Measurements from ENCODE around the gene NOCT. TPM values are rescaled to one million over a fixed set of nuclear protein-coding genes. Genes with fewer than 3 reads are reported as not detected.
"Not testable (repeated sequence)": the region's sequence is repeated elsewhere in the genome, so short reads cannot be mapped to it uniquely, and the experiment has no call there.

NOCT gene
- total RNA-seq, 4 donors from 2014 or later = 4.8 to 18.5 (median 9.2) TPM

DNA sequence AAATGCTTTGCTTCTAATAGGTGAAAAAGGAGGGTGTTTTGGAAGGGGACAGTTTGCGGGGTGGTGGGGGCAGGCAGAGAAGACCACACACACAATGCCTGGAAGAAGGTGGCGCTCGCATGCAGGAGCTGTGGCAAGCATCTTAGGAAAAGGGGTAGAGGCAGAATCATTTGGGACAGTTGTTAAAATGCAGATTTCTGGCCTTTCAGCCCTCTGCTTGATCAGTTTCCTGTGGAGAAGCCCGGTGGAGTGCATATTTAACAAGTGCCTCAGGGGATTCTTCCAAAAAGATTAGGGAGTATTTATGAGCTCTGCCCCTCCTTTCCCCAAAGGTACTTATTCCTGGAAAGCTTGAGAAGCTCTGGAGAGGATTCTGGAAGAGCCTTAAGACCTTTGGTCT, 4.8 kb downstream of the NOCT start:
- Histone ChIP-seq H3K27me3 (no peaks in the 10 kb centered on the region), H3K27ac (peak overlapping the region in 1 of 4 donors; percentile 20), H3K36me3 (no peaks in the 10 kb centered on the region), H3K9me3 (no peaks in the 10 kb centered on the region), H3K4me3 (no peak overlapping the region), H3K4me1 (peaks cover 24 to 27% of the 10 kb centered on the region in 2 donors)
- in situ Hi-C loops (cut with MboI; ENCODE audit: low sequenced_read_pairs in 4 of 4) = loop anchor here in 1 of 4 donors (10.0 kb wide), 2 partner anchors 144 to 634 kb away; no protein-coding TSS in a partner anchor
- no peak for ATAC-seq
- DNase-seq = no peak
- TF ChIP-seq POLR2A (IDR thresholded peaks at IDR 0.05) = no peak
- TF ChIP-seq, protein P1, sequence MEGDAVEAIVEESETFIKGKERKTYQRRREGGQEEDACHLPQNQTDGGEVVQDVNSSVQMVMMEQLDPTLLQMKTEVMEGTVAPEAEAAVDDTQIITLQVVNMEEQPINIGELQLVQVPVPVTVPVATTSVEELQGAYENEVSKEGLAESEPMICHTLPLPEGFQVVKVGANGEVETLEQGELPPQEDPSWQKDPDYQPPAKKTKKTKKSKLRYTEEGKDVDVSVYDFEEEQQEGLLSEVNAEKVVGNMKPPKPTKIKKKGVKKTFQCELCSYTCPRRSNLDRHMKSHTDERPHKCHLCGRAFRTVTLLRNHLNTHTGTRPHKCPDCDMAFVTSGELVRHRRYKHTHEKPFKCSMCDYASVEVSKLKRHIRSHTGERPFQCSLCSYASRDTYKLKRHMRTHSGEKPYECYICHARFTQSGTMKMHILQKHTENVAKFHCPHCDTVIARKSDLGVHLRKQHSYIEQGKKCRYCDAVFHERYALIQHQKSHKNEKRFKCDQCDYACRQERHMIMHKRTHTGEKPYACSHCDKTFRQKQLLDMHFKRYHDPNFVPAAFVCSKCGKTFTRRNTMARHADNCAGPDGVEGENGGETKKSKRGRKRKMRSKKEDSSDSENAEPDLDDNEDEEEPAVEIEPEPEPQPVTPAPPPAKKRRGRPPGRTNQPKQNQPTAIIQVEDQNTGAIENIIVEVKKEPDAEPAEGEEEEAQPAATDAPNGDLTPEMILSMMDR (IDR thresholded peaks at IDR 0.05 in 4 of 5, conservative IDR thresholded peaks at IDR 0.05 in 1 of 5) = no peak
- intact Hi-C loops (cut with DNase I; ENCODE audit: low total_unique reads) = no loop called here

DNA sequence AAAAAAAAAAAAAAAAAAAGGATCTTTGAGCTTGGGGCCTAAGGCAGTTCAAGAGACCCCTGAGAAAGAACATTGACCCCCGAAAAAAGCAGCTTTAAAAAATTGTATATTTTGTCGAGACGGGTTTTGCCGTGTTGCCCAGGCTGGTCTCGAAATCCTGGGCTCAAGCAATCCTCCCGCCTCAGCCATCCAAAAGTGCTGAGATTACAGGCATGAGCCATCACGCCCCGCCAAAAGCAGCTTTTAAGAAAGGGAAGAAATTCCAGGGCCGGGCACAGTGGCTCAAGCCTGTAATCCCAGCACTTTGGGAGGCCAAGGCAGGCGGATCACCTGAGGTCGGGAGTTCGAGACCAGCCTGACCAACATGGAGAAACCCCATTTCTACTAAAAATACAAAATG, 5.5 kb downstream of the NOCT start:
- in situ Hi-C loops (cut with MboI; ENCODE audit: low sequenced_read_pairs in 4 of 4) = loop anchor here in 1 of 4 donors (10.0 kb wide), 2 partner anchors 144 to 634 kb away; no protein-coding TSS in a partner anchor
- DNase-seq; H3K4me3 ChIP-seq; ATAC-seq; intact Hi-C loops (cut with DNase I; ENCODE audit: low total_unique reads); H3K27me3 ChIP-seq; H3K36me3 ChIP-seq; H3K9me3 ChIP-seq: not testable (repeated sequence)
- Histone ChIP-seq H3K27ac (peak overlapping the region in 1 of 4 donors; percentile 12), H3K4me1 (peaks cover 24 to 31% of the 10 kb centered on the region in 2 donors)

- H3K4me1 ChIP-seq = peaks cover 22 to 34% of the 10 kb centered on the region in 2 donors
- H3K27ac ChIP-seq = no peak overlapping the region
- H3K36me3 ChIP-seq = no peaks in the 10 kb centered on the region
- no peak overlapping the region for H3K4me3 ChIP-seq
- no peaks in the 10 kb centered on the region for H3K9me3 ChIP-seq
- no peaks in the 10 kb centered on the region for H3K27me3 ChIP-seq
- intact Hi-C loops (cut with DNase I; ENCODE audit: low total_unique reads) (no loop called here), in situ Hi-C loops (cut with MboI; ENCODE audit: low sequenced_read_pairs in 4 of 4) (loop anchor here in 1 of 4 donors (10.0 kb wide), 2 partner anchors 142 to 632 kb away; no protein-coding TSS in a partner anchor)
- no peak for TF ChIP-seq POLR2A (IDR thresholded peaks at IDR 0.05)
- TF ChIP-seq, protein P1 (IDR thresholded peaks at IDR 0.05 in 4 of 5, conservative IDR thresholded peaks at IDR 0.05 in 1 of 5) = no peak
- ATAC-seq (no peak), DNase-seq (no peak)
Observed at GRCh38 chr4:139022835-139023234, 7.3 kb downstream of the NOCT start.

DNA sequence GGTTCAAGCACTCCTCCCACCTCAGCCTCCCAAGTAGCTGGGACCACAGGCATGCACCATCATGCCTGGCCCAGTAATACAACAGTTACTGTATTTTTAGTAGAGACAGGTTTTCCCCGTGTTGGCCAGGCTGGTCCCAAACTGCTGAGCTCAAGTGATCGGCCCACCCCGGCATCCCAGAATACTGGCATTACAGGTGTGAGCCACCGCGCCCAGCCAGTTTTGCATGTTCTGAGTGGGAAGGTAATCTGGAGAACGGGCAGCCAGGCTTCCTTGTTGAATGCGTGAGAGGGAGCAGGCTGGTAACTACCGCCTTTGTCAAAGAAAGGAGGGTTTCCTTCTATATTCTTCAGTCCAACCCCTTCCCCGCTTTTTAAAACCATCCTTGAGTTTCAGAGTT, 9.1 kb downstream of the NOCT start:
- H3K27ac ChIP-seq = peak overlapping the region in 3 of 4 donors; percentile 12 to 63 (median 59)
- TF ChIP-seq, protein P1 (IDR thresholded peaks at IDR 0.05 in 4 of 5, conservative IDR thresholded peaks at IDR 0.05 in 1 of 5) = no peak
- TF ChIP-seq POLR2A (IDR thresholded peaks at IDR 0.05) = no peak
- no peaks in the 10 kb centered on the region for H3K9me3 ChIP-seq
- ATAC-seq (no peak), DNase-seq (no peak)
- in situ Hi-C loops (cut with MboI; ENCODE audit: low sequenced_read_pairs in 4 of 4) = loop anchor here in 3 of 4 donors (5.0 to 25.0 kb wide), 7 partner anchors 138 to 638 kb away; partner anchors contain the start of gene MGST2 (in 1 of the 3)
- intact Hi-C loops (cut with DNase I; ENCODE audit: low total_unique reads) = loop anchor here (5.0 kb wide), 1 partner anchor 428 kb away; the partner anchor contains the start of gene RAB33B
- no peaks in the 10 kb centered on the region for H3K27me3 ChIP-seq
- H3K4me3 ChIP-seq = no peak overlapping the region
- peaks cover 20 to 30% of the 10 kb centered on the region in 2 donors for H3K4me1 ChIP-seq
- H3K36me3 ChIP-seq = no peaks in the 10 kb centered on the region

DNA sequence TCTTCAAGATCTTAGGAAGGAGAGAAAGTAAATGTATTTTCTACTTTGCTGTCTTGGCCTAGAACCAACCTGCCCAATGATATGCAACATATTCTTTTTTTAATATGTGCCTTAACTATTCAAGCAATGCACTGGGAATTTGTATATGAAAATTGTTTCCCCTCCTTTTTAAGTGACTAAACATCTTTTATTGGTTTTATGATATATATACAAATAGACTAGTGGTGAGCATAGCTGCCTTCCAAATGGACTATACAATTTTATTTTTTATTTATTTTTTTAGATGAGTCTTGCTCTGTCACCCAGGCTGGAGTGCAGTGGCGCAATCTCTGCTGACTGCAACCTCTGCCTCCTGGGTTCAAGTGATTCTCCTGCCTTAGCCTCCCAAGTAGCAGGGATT, 10.3 kb downstream of the NOCT start:
- Histone ChIP-seq H3K4me3 (no peak overlapping the region), H3K27ac (peak overlapping the region; percentile 41 to 63 (median 54)), H3K27me3 (no peaks in the 10 kb centered on the region), H3K36me3 (no peaks in the 10 kb centered on the region), H3K4me1 (peaks cover 22 to 37% of the 10 kb centered on the region in 2 donors), H3K9me3 (no peaks in the 10 kb centered on the region)
- in situ Hi-C loops (cut with MboI; ENCODE audit: low sequenced_read_pairs in 4 of 4) = loop anchor here in 3 of 4 donors (5.0 to 25.0 kb wide), 7 partner anchors 136 to 636 kb away; partner anchors contain the start of gene MGST2 (in 1 of the 3)
- no peak for TF ChIP-seq POLR2A (IDR thresholded peaks at IDR 0.05)
- TF ChIP-seq, protein P1 (IDR thresholded peaks at IDR 0.05 in 4 of 5, conservative IDR thresholded peaks at IDR 0.05 in 1 of 5) = no peak
- intact Hi-C loops (cut with DNase I; ENCODE audit: low total_unique reads) = loop anchor here (5.0 kb wide), 1 partner anchor 426 kb away; the partner anchor contains the start of gene RAB33B
- ATAC-seq (no peak), DNase-seq (no peak)
